HCT116 (cell line): ENCODE measurements around the gene SLC9B1. TPM values are rescaled to one million over a fixed set of nuclear protein-coding genes. Genes with fewer than 3 reads are reported as not detected.

Experiments used
- ATAC-seq: fragments of 200-7000 bp; cut with Tn5 transposase; 2 replicates; pipeline ENCODE4 v1.9.1; 2020; ENCODE audit warnings: mild to moderate bottlenecking, moderate library complexity
- BruUV-seq: library from RNA; stranded (reverse); fragments of 400-500 nt; replicated peaks from 2 replicates; lab custom pipeline; 2021; lab: Mats Ljungman, UMichigan
- CTCF ChIA-PET: fragments of 300-600 bp; sonication (Branson Sonifier 250); formaldehyde crosslinking; loops from one replicate; lab custom pipeline; 2021; ENCODE audit warnings: antibody characterized with exemption; lab: Charles Lee
- POLR2A ChIA-PET: fragments of 300-600, 350-600 bp; sonication (Branson Sonifier 250); formaldehyde crosslinking; loops from one replicate; lab custom pipeline; 2021; ENCODE audit warnings: antibody characterized with exemption; lab: Charles Lee
- RAD21 ChIA-PET, 2 experiments: fragments of 300-600 bp; sonication (Branson Sonifier 250); formaldehyde crosslinking; loops; one replicate each; lab custom pipeline; 2023; ENCODE audit warnings: low total read pairs in 2 of 2; ENCODE audit not compliant: uncharacterized antibody in 2 of 2, unreplicated experiment in 2 of 2, low non-redundant PET in 1 of 2; lab: Charles Lee
- DNase-seq: peaks from one replicate; pipeline ENCODE4 v3.0.0-alpha.2; 2010; ENCODE audit warnings: low read depth, low spot score
- H2AFZ ChIP-seq: fragments of 200-600 bp; shearing (Covaris generic), sonication (generic); 2 replicates; pipeline ENCODE4 v1.6.1; 2017; ENCODE audit warnings: low read depth, mixed run types, mixed read lengths, antibody characterized with exemption, low read length; ENCODE audit not compliant: poor library complexity, severe bottlenecking
- H3K27ac ChIP-seq: 2 replicates; pipeline ENCODE4 v1.5.1; 2012; ENCODE audit warnings: low read depth, low read length
- H3K27me3 ChIP-seq: fragments of 200-600 bp; sonication (generic); 2 replicates; pipeline ENCODE4 v1.6.1; 2016; ENCODE audit warnings: mixed run types, low read length, mixed read lengths; ENCODE audit not compliant: insufficient read depth
- H3K36me3 ChIP-seq, 2 experiments: fragments of 200-500 bp in 1 of 2; fragments of 200-600 bp in 1 of 2; sonication (Bioruptor generic) in 1 of 2; sonication (generic) in 1 of 2; 2 replicates each; pipeline versions ENCODE4 v1.5.1 to v1.6.1; 2014 to 2016; ENCODE audit warnings: low read length in 2 of 2, inconsistent platforms in 1 of 2, mixed read lengths in 1 of 2, mixed run types in 1 of 2; ENCODE audit not compliant: insufficient read depth in 2 of 2, control insufficient read depth in 1 of 2
- H3K4me1 ChIP-seq, 2 experiments: fragments of 200-600 bp in 1 of 2; sonication (generic) in 1 of 2; 2 replicates each; pipeline versions ENCODE4 v1.5.1 to v1.6.1; 2012 to 2017; ENCODE audit warnings: low read length in 2 of 2, inconsistent platforms in 1 of 2, mild to moderate bottlenecking in 1 of 2, mixed read lengths in 1 of 2, mixed run types in 1 of 2, moderate library complexity in 1 of 2; ENCODE audit not compliant: insufficient read depth in 2 of 2, control insufficient read depth in 1 of 2
- H3K4me2 ChIP-seq: fragments of 200-600 bp; sonication (generic); 2 replicates; pipeline ENCODE4 v1.6.1; 2017; ENCODE audit warnings: mixed run types, low read length, mixed read lengths
- H3K4me3 ChIP-seq, 2 experiments: fragments of 200-600 bp in 1 of 2; sonication (generic) in 1 of 2; replicated peaks in 1 of 2; 2 replicates each; pipeline ENCODE4 v1.5.1; 2011 to 2016; ENCODE audit warnings: low read length in 2 of 2, control low read depth in 1 of 2, low read depth in 1 of 2, mild to moderate bottlenecking in 1 of 2, mixed read lengths in 1 of 2, mixed run types in 1 of 2
- H3K79me2 ChIP-seq: fragments of 200-600 bp; sonication (generic); 2 replicates; pipeline ENCODE4 v1.6.1; 2017; ENCODE audit warnings: mild to moderate bottlenecking, mixed run types, low read length, moderate library complexity, mixed read lengths; ENCODE audit not compliant: insufficient read depth
- H3K9ac ChIP-seq: fragments of 200-600 bp; sonication (generic); 2 replicates; pipeline ENCODE4 v1.6.1; 2016; ENCODE audit warnings: low read length, mixed read lengths
- H3K9me2 ChIP-seq: fragments of 200-600 bp; sonication (generic), shearing (Covaris generic); 2 replicates; pipeline ENCODE4 v1.6.1; 2017; ENCODE audit warnings: mixed run types, mild to moderate bottlenecking, moderate library complexity; ENCODE audit not compliant: insufficient read depth
- H3K9me3 ChIP-seq, 2 experiments: fragments of 200-500 bp in 1 of 2; fragments of 200-600 bp in 1 of 2; sonication (Bioruptor generic) in 1 of 2; sonication (generic) in 1 of 2; 2 replicates each; pipeline ENCODE4 v1.6.1; 2014 to 2017; ENCODE audit warnings: low read length in 2 of 2, mixed read lengths in 2 of 2, inconsistent platforms in 1 of 2, low read depth in 1 of 2, mild to moderate bottlenecking in 1 of 2, mixed run types in 1 of 2, moderate library complexity in 1 of 2; ENCODE audit not compliant: control insufficient read depth in 1 of 2, insufficient read depth in 1 of 2
- H4K20me1 ChIP-seq: fragments of 200-600 bp; sonication (generic), shearing (Covaris generic); 2 replicates; pipeline ENCODE4 v1.6.1; 2017; ENCODE audit warnings: mixed run types, mild to moderate bottlenecking, moderate library complexity; ENCODE audit not compliant: insufficient read depth
- CEBPB ChIP-seq: IDR thresholded peaks from 2 replicates; pipeline ENCODE4 v1.6.1; 2012; ENCODE audit warnings: low read depth
- EGR1 ChIP-seq: IDR thresholded peaks from 2 replicates; pipeline ENCODE4 v1.6.1; 2012; ENCODE audit warnings: low read depth
- ELF1 ChIP-seq: IDR thresholded peaks from 2 replicates; pipeline ENCODE4 v1.6.1; 2012; ENCODE audit warnings: low read depth, borderline replicate concordance
- POLR2AphosphoS5 ChIP-seq: IDR thresholded peaks from 2 replicates; pipeline ENCODE4 v1.6.1; 2011; ENCODE audit warnings: mild to moderate bottlenecking, low read depth, low read length, moderate library complexity
- RAD21 ChIP-seq: IDR thresholded peaks from 2 replicates; pipeline ENCODE4 v1.6.1; 2012; ENCODE audit warnings: low read depth, mild to moderate bottlenecking
- SIN3A ChIP-seq: IDR thresholded peaks from 2 replicates; pipeline ENCODE4 v1.6.1; 2012; ENCODE audit warnings: low read depth
- SP1 ChIP-seq: IDR thresholded peaks from 2 replicates; pipeline ENCODE4 v1.6.1; 2012; ENCODE audit warnings: low read depth
- SRF ChIP-seq: IDR thresholded peaks from 2 replicates; pipeline ENCODE4 v1.6.1; 2012; ENCODE audit warnings: low read depth
- TCF7L2 ChIP-seq: IDR thresholded peaks from 2 replicates; pipeline ENCODE4 v1.7.0; 2011; ENCODE audit warnings: borderline replicate concordance, inconsistent platforms; ENCODE audit not compliant: insufficient read depth, insufficient read length; ENCODE audit errors: extremely low read depth
- intact Hi-C: fragments of 100-400 bp; cut with micrococcal nuclease; formaldehyde crosslinking; loops from 2 replicates; pipeline ENCODE4 v1.10.0; 2022
- total RNA-seq: library from RNA; stranded (reverse); gene quantifications from one replicate; pipeline ENCODE4 v1.2.1, GENCODE V29; 2021; ENCODE audit not compliant: unreplicated experiment
- TF ChIP-seq, protein P1 (sequence below): IDR thresholded peaks from 2 replicates; pipeline ENCODE4 v1.6.1; 2012
- TF ChIP-seq, protein P2 (sequence below), 3 experiments: fragments of 200-600 bp in 1 of 3; sonication (generic) in 1 of 3; IDR thresholded peaks in 2 of 3; conservative IDR thresholded peaks in 1 of 3; 2 replicates each; pipeline ENCODE4 v1.5.1; 2012 to 2017; ENCODE audit warnings: low read depth in 2 of 3, low read length in 2 of 3, antibody characterized with exemption in 1 of 3, borderline replicate concordance in 1 of 3, control low read depth in 1 of 3, mild to moderate bottlenecking in 1 of 3, mixed read lengths in 1 of 3, mixed run types in 1 of 3, moderate library complexity in 1 of 3; ENCODE audit not compliant: insufficient read depth in 1 of 3

SLC9B1 gene
- total RNA-seq, 1 experiment from 2014 or later = 0.74 TPM

DNA sequence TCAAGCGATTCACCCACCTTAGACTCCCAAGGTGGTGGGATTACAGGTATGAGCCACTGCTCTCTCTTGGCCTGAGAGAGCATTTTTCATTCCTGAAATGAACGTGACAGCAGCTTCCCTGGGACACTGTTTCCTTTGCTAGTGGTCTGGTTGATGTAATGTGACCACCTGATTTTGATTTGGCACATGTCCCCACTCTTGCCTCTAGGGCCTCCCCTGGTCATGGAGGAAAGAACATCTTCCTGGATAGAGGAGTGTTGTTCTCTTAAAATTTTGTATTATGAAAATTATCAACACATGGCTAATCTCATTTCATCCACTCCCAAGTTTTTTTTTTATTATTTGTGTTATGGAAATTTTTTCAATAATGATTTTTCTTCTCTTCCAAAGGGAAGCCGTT lies 33.3 kb upstream of the SLC9B1 start:
- Histone ChIP-seq H3K36me3 (no peaks in the 10 kb centered on the region), H3K27me3 (no peaks in the 10 kb centered on the region), H3K9me2 (no peaks in the 10 kb centered on the region)
- TF ChIP-seq ELF1 (no peak), SRF (no peak), POLR2AphosphoS5 (no peak), RAD21 (no peak), SP1 (no peak), CEBPB (no peak), TCF7L2 (no peak), EGR1 (no peak), SIN3A (no peak)
- TF ChIP-seq, protein P1, sequence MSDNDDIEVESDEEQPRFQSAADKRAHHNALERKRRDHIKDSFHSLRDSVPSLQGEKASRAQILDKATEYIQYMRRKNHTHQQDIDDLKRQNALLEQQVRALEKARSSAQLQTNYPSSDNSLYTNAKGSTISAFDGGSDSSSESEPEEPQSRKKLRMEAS = no peak
- TF ChIP-seq, protein P2, sequence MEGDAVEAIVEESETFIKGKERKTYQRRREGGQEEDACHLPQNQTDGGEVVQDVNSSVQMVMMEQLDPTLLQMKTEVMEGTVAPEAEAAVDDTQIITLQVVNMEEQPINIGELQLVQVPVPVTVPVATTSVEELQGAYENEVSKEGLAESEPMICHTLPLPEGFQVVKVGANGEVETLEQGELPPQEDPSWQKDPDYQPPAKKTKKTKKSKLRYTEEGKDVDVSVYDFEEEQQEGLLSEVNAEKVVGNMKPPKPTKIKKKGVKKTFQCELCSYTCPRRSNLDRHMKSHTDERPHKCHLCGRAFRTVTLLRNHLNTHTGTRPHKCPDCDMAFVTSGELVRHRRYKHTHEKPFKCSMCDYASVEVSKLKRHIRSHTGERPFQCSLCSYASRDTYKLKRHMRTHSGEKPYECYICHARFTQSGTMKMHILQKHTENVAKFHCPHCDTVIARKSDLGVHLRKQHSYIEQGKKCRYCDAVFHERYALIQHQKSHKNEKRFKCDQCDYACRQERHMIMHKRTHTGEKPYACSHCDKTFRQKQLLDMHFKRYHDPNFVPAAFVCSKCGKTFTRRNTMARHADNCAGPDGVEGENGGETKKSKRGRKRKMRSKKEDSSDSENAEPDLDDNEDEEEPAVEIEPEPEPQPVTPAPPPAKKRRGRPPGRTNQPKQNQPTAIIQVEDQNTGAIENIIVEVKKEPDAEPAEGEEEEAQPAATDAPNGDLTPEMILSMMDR (IDR thresholded peaks at IDR 0.05 in 2 of 3, conservative IDR thresholded peaks at IDR 0.05 in 1 of 3; ENCODE audit: borderline replicate concordance in 1 of 3, insufficient read depth in 1 of 3, low read depth in 2 of 3, low read length in 2 of 3) = no peak
- TF ChIP-seq, all 23 proteins: peak for 0
- DNase-seq (no peak), ATAC-seq (no peak)
- H3K4me3 ChIP-seq = no peak overlapping the region
- H3K4me2 ChIP-seq = no peak overlapping the region
- intact Hi-C loops = no loop called here
- no peak overlapping the region for H2AFZ ChIP-seq
- no peak overlapping the region for H3K27ac ChIP-seq
- no peaks in the 10 kb centered on the region for H3K4me1 ChIP-seq
- POLR2A ChIA-PET = no interaction called here
- no peaks in the 10 kb centered on the region for H3K9me3 ChIP-seq
- H3K9ac ChIP-seq = no peak overlapping the region
- H4K20me1 ChIP-seq = no peaks in the 10 kb centered on the region
- BruUV-seq = no TSS peak
- no peaks in the 10 kb centered on the region for H3K79me2 ChIP-seq
- CTCF ChIA-PET = no interaction called here
- RAD21 ChIA-PET = no interaction called here
